AG04450 (cell line): ENCODE measurements around the gene TNK1. TPM values are rescaled to one million over a fixed set of nuclear protein-coding genes. Genes with fewer than 3 reads are reported as not detected.

Experiments
- CTCF ChIA-PET: fragments of 300-600, 350-600 bp; formaldehyde crosslinking; extraction: SDS; loops from one replicate; lab custom pipeline; 2022; ENCODE audit warnings: antibody characterized with exemption, inconsistent platforms; lab: Charles Lee
- POLR2A ChIA-PET: fragments of 350-600 bp; formaldehyde crosslinking; extraction: SDS; loops from one replicate; lab custom pipeline; 2021; ENCODE audit warnings: antibody characterized with exemption, inconsistent platforms; lab: Yijun Ruan, JAX
- DNase-seq: peaks from one replicate; pipeline ENCODE4 v3.0.0-alpha.2; 2011; ENCODE audit warnings: low read depth, low spot score
- H3K27ac ChIP-seq: one replicate; pipeline ENCODE4 v1.5.1; 2012; ENCODE audit warnings: low read depth, low read length, control low read depth
- H3K27me3 ChIP-seq: one replicate; pipeline ENCODE4 v1.6.0; 2012; ENCODE audit warnings: low read length; ENCODE audit not compliant: control insufficient read depth, insufficient read depth
- H3K4me3 ChIP-seq: 2 replicates; pipeline ENCODE4 v1.5.1; 2011; ENCODE audit warnings: mild to moderate bottlenecking, low read depth, low read length, control low read depth
- H3K9me3 ChIP-seq: 2 replicates; pipeline ENCODE4 v1.5.1; 2012; ENCODE audit warnings: low read length; ENCODE audit not compliant: control insufficient read depth, insufficient read depth
- polyA plus RNA-seq: library from polyadenylated mRNA; depleted of rRNA; stranded (reverse); fragments of >200 nt; gene quantifications from 2 replicates; pipeline ENCODE4 v1.2.3, GENCODE V29; 2011
- TF ChIP-seq, protein P1 (sequence below): IDR thresholded peaks from 2 replicates; pipeline ENCODE4 v1.5.1; 2011; ENCODE audit warnings: low read depth, low read length, control low read depth, inconsistent platforms

The TNK1 gene
- polyA plus RNA-seq, 1 experiment, result 0.25 TPM

DNA sequence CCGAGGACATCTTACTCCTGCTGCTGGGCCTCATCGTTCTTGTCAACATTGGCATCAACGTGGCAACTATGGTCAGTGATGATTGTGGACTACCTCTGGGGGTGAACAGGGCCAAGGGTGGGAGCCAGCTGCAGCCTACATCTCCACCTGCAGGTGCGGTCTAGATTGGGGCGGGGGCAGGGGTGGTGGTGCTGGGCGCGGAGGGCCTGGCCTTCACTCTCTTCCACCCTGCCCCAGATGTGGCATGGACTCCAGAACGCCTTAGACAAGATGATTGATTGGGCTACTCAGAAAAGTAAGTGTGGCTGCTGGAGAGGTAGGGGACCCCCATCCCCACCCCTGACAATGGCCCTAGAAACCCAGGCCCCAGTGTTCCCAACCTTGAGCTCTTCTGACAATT lies 44.9 kb downstream of the TNK1 start:
- POLR2A ChIA-PET, result interaction anchor here (1.1 kb wide), 1 partner anchor 22 kb away, joined by 4 read pairs; the partner anchor contains the start of gene TMEM256

GRCh38 chr17:7426203-7426863 lies 45.4 kb downstream of the TNK1 start:
- ChIA-PET POLR2A (no interaction called here), CTCF (interaction anchor here (1.6 kb wide), 1 partner anchor 11 kb away, joined by 3 read pairs; no protein-coding TSS in a partner anchor)
- H3K27me3 ChIP-seq, result peaks cover 3% of the 10 kb centered on the region
- H3K27ac ChIP-seq, result no peak overlapping the region
- TF ChIP-seq, protein P1, sequence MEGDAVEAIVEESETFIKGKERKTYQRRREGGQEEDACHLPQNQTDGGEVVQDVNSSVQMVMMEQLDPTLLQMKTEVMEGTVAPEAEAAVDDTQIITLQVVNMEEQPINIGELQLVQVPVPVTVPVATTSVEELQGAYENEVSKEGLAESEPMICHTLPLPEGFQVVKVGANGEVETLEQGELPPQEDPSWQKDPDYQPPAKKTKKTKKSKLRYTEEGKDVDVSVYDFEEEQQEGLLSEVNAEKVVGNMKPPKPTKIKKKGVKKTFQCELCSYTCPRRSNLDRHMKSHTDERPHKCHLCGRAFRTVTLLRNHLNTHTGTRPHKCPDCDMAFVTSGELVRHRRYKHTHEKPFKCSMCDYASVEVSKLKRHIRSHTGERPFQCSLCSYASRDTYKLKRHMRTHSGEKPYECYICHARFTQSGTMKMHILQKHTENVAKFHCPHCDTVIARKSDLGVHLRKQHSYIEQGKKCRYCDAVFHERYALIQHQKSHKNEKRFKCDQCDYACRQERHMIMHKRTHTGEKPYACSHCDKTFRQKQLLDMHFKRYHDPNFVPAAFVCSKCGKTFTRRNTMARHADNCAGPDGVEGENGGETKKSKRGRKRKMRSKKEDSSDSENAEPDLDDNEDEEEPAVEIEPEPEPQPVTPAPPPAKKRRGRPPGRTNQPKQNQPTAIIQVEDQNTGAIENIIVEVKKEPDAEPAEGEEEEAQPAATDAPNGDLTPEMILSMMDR, result no peak
- DNase-seq, result no peak
- no peak overlapping the region for H3K4me3 ChIP-seq
- H3K9me3 ChIP-seq, result peaks cover 1% of the 10 kb centered on the region; the same call in 1 of the 2 replicates

More for the DNA sequence above, 44.9 kb downstream of the TNK1 start:
- TF ChIP-seq, protein P1, result no peak
- Histone ChIP-seq H3K27me3 (peaks cover 3% of the 10 kb centered on the region), H3K4me3 (no peak overlapping the region), H3K27ac (no peak overlapping the region), H3K9me3 (peaks cover 7% of the 10 kb centered on the region; the same call in 1 of the 2 replicates)
- DNase-seq, result no peak
- CTCF ChIA-PET, result interaction anchor here (1.1 to 1.6 kb wide), 2 partner anchors 12 to 135 kb away, joined by 3 read pairs; no protein-coding TSS in a partner anchor

DNA sequence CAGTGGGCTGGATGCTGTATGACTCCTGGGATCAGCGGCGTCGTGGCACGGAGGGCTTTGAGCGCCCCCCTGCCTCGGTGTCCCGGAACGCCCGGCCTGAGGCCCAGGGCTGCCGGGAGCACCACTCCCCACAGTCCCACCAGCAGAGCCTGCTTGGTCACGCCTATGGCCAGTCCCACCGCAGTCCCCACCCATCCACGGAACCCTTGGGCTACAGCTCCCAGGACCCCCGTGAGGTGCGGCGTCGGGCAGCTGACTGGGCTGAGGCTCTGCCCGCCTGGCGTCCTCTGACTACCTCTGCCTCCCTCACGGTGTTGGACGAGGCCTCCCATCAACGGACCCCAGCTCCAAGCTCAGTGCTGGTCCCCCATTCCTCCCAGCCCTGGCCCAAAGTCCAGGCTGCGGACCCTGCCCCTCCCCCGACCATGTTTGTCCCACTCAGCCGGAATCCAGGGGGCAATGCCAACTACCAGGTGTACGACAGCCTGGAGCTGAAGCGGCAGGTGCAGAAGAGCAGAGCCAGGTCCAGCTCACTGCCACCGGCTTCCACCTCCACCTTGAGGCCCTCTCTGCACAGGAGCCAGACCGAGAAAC lies 46.1 kb downstream of the TNK1 start:
- ChIA-PET POLR2A (no interaction called here), CTCF (no interaction called here)

GRCh38 chr17:7427549-7427948 lies 46.7 kb downstream of the TNK1 start:
- Histone ChIP-seq H3K9me3 (no peaks in the 10 kb centered on the region; the same call in 1 of the 2 replicates), H3K4me3 (no peak overlapping the region), H3K27me3 (peaks cover 3% of the 10 kb centered on the region), H3K27ac (no peak overlapping the region)
- CTCF ChIA-PET, result no interaction called here
- TF ChIP-seq, protein P1, result no peak
- no peak for DNase-seq
- POLR2A ChIA-PET, result no interaction called here

More for the DNA sequence above, 46.1 kb downstream of the TNK1 start:
- Histone ChIP-seq H3K9me3 (no peaks in the 10 kb centered on the region; the same call in 1 of the 2 replicates), H3K4me3 (no peak overlapping the region), H3K27ac (no peak overlapping the region), H3K27me3 (peaks cover 3% of the 10 kb centered on the region)
- TF ChIP-seq, protein P1, result no peak
- DNase-seq, result no peak

- no peak within 1 kb of the TSS for H3K4me3 ChIP-seq
- ChIA-PET POLR2A (no interaction called here), CTCF (no interaction called here)
- no peak within 1 kb of the TSS for H3K27ac ChIP-seq
- H3K9me3 ChIP-seq, result no peaks in the 10 kb centered on the region; the same call in 1 of the 2 replicates
- peaks cover 3% of the 10 kb centered on the region for H3K27me3 ChIP-seq
- no peak for DNase-seq
- TF ChIP-seq, protein P1, result no peak
Measured at GRCh38 chr17:7428557-7428956, 47.7 kb downstream of the TNK1 start, which contains the start of gene SPEM3. Gene SPEM3 (plus strand): TSS chr17:7428857. CDS start chr17:7428903, 46 bp downstream.
